ENCODE results near the gene SNAI3.

The SNAI3 gene

GRCh38 chr16:88631920-88632586 is 54.3 kb downstream of the SNAI3 start:
- DNase-seq: no peak

- no peak for DNase-seq
Observed at GRCh38 chr16:88631384-88631783, 54.9 kb downstream of the SNAI3 start.

- no peak for DNase-seq
Observed at GRCh38 chr16:88630941-88631340, 55.4 kb downstream of the SNAI3 start.

GRCh38 chr16:88630433-88630832 is 55.9 kb downstream of the SNAI3 start:
- DNase-seq: no peak

GRCh38 chr16:88629835-88630234 is 56.5 kb downstream of the SNAI3 start:
- no peak for DNase-seq

GRCh38 chr16:88628512-88628974 is 57.8 kb downstream of the SNAI3 start:
- DNase-seq: no peak

Measured in activated CD8-positive, alpha-beta memory T cell treated with anti-CD3 and anti-CD28 coated beads, Interleukin-2, amount 50 U/mL, for 4 hours (primary cell).